ENCODE data around the gene NXPE3.

DNA sequence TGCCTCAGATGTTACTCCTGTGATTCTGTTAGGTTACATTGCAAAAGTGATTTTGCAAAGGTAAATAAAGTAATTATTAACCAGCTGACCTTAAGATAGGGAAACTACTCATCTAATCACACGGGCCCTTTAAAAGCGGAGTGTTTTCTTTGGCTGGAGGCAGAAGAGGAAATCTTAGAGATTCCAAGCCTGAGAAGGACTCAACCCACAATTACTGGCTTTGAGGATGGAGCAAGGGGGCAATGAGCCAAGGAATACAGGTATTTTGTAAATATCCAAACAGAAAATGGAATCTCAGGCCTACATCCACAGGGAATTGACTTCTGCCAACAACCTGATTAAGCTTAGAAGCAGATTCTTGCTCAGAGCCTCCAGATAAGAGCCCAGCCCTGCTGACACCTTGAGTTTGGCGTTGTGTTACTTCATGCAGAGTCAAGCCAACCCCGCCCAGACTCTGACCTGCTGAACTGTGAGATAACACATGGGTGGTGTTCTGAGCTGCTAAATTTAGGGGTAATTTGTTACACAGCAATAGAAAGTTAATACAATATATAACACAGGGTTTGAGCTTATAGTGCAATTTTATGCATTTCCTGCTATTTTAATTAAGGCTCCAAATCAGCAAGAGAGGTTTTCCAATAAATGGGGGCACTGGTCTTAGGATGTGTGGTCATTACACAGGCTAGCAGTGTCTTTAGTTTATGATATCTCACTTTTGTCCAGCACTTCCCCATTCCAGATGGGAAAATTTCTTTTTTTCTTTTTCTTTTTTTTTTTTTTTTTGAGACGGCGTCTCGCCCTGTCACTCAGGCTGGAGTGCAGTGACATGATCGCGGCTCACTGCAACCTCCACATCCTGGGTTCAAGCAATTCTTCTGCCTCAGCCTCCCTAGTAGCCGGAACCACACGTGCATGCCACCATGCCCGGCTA lies 89.8 kb downstream of the NXPE3 start:
- no peak for TF ChIP-seq EZH2 (IDR thresholded peaks at IDR 0.05; ENCODE audit: insufficient read depth, poor library complexity, severe bottlenecking)
- no peak for TF ChIP-seq EZH2phosphoT487 (IDR thresholded peaks at IDR 0.05; ENCODE audit: insufficient read depth, low read depth)

Data from GM23248 (cell line).